ENCODE measurements around the gene SERTAD3. TPM values are rescaled to one million over a fixed set of nuclear protein-coding genes. Genes with fewer than 3 reads are reported as not detected.
"Not testable (repeated sequence)": the region's sequence is repeated elsewhere in the genome, so short reads cannot be mapped to it uniquely, and the experiment has no call there.

Gene SERTAD3, protein sequence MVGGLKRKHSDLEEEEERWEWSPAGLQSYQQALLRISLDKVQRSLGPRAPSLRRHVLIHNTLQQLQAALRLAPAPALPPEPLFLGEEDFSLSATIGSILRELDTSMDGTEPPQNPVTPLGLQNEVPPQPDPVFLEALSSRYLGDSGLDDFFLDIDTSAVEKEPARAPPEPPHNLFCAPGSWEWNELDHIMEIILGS
- polyA plus RNA-seq (ENCODE audit: insufficient read depth in 1 of 5, insufficient read length in 5 of 5, low replicate concordance in 1 of 5): 10 to 100 TPM; 23.6 to 39.5 (median 30.7) TPM
- long read RNA-seq, donor 1, transcript SERTAD3-201 (2 exons, 1,734 nt): major isoform, 15 of 17 reads
- long read RNA-seq, donor 1, partial matches to known transcripts: 0 of 17 reads
- long read RNA-seq, donor 1, other reads (novel, unspliced or antisense): 0 of 17 reads
- long read RNA-seq, donor 2, transcript SERTAD3-201 (2 exons, 1,734 nt): major isoform, 10 of 10 reads
- long read RNA-seq, donor 2, partial matches to known transcripts: 0 of 10 reads
- long read RNA-seq, donor 2, other reads (novel, unspliced or antisense): 0 of 10 reads
- long read RNA-seq, donor 3, transcript SERTAD3-201 (2 exons, 1,734 nt): major isoform, 15 of 15 reads
- long read RNA-seq, donor 3, partial matches to known transcripts: 0 of 15 reads
- long read RNA-seq, donor 3, other reads (novel, unspliced or antisense): 0 of 15 reads
- long read RNA-seq, donor 4, partial matches to known transcripts: 0 of 3 reads
- long read RNA-seq, donor 4, other reads (novel, unspliced or antisense): 0 of 3 reads
- long read RNA-seq, donor 5, transcript SERTAD3-201 (2 exons, 1,734 nt): major isoform, 13 of 13 reads
- long read RNA-seq, donor 5, partial matches to known transcripts: 0 of 13 reads
- long read RNA-seq, donor 5, other reads (novel, unspliced or antisense): 0 of 13 reads
- long read RNA-seq, donor 6, transcript SERTAD3-201 (2 exons, 1,734 nt): major isoform, 11 of 12 reads
- long read RNA-seq, donor 6, partial matches to known transcripts: 0 of 12 reads
- long read RNA-seq, donor 6, other reads (novel, unspliced or antisense): 0 of 12 reads
- long read RNA-seq, donor 7, transcript SERTAD3-201 (2 exons, 1,734 nt): major isoform, 11 of 11 reads
- long read RNA-seq, donor 7, partial matches to known transcripts: 0 of 11 reads
- long read RNA-seq, donor 7, other reads (novel, unspliced or antisense): 0 of 11 reads
- long read RNA-seq, donor 8, partial matches to known transcripts: 0 of 4 reads
- long read RNA-seq, donor 8, other reads (novel, unspliced or antisense): 0 of 4 reads

DNA sequence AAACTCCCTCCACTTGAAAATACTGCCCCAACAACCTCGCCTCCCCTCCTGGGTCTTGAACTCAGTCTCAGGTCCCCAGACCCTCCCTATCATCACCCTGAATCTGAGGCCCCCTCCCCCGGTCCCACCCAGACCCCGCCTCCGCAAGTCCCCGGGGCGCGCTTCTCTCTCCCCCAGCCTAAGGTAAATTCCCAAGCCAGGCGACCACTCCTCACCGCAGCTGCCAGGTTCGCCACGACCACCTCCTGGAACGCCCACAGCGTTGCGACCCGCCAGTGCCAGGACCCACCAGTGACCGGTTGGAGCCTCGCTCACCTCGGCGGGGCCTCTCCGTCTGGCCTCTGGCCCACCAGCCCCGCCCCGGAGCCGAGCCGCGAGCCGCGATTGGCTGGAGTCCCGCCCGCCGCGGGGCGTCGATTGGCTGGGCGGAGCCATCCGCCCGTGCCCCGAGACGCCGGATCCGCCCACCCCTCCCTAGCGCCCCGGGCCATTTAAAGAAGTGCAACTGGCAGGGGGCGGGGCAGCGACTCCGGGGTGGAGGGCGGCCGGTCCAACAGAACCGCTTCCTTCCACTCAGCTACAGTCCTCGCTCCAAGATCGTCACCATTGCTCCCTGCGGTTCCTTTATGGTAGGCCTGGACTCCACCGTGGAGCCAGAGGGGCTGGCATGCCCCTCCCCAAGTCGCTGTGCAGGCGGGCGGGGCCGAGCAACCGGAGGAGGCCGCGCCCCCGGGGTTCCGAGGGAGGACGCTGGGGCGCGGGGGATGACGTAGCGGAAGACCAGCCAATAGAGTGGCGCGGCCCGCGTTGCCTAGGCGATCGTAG lies at the start of gene SERTAD3:
Gene SERTAD3 (minus strand): TSS at position 336 of the 825 bp plus-strand sequence. CDS start 2,255 bp downstream, outside the sequence.
- peak; percentile 98 to 99 for DNase-seq

DNA sequence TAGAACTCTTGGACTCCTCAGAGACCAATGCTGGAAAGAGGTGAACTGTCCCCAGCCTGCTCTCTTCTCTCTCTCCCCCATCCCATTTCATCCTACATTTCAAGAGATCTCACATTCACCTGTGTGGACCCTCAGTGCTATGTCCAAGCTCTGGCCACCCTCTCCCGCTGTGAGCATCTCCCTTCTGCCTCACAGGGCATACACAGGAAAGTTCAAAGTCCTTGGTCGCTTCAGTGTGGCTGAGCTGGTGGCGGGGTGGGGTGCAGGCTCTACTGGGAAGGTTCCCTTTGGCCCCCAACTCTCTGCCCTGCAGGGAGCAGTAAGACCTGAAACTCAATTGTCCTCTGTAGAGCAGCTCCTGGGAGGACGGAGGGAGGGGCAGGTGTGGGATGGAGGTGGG lies 49.6 kb upstream of the SERTAD3 start:
- no peak for DNase-seq

DNA sequence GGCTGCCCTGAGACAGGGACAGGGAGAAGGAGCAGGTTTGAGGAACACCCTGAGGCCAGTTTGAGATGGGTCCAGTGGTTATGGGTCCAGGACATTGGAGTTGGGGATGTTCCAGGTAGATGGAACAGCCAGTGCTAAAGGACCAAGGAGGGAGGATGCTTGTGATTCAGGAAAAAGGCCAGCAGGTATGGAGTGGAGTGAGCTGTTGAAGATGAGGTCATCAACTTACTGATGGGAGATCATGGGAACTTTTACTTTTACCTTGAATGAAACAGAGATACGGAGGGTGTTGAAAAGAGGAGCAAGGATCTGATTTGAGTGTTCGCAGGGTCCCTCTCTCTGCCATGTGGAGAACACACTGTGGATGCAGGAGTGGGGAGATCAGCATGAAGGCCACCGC lies 48.1 kb upstream of the SERTAD3 start:
- DNase-seq: no peak

DNA sequence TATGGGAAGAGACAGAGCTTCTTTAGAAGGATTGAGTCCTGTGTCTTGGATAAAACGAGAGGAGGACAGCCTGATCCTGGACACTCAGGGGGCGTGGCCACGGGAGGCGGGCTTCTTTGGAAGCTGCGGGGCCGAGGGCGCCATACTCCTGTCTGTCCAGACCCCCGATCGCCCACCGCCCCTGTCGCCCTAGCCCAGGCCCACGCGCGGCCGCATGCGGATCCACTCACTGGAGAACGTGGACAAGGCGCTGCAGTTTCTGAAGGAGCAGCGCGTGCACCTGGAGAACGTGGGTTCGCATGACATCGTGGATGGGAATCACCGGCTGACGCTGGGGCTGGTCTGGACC lies 45.7 kb upstream of the SERTAD3 start:
- DNase-seq: no peak

DNA sequence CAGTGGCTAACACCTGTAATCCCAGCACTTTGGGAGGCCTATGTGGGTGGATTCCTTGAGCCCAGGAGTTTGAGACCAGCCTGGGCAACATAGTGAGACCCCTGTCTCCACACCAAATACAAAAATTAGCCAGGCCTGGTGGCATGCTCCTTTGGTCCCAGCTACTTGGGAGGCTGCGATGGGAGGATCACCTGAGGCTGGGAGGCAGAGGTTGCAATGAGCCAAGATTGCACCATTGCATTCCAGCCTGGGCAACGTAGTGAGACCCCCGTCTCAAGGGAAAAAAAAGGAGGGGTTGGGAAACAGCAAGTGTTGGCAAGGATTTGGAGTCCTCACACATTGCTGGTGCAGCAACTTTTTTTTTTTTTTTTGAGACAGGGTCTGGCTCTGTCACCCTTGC lies 41.9 kb upstream of the SERTAD3 start:
- no peak for DNase-seq

DNA sequence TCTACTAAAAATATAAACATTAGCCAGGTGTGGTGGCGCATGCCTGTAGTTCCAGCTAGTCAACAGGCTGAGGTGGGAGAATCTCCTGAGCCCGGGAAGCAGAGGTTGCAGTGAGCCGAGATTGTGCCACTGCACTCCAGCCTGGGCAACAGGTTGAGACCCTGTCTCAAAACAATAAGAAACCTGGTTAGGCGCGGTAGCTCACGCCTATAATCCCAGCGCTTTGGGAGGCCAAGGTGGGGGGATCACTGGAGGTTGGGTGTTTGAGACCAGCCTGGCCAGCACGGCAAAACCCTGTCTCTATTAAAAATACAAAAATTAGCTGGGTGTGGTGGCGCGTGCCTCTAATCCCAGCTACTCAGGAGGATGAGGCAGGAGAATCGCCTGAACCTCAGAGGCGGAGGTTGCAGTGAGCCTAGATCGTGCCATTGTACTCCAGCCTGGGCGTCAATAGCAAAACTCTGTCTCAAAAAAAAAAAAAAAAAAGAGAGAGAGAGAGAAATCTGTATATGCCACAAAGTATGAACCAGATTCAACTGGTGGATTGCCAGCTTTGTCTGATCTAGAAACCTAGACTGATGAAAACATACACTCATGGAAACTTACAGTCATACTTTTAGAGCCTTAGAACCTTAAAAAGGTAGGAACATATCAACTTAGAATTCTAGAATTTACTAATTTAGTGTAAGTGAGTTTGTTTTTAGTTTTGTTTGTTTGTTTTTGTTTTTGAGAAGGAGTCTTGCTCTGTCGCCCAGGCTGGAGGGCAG lies 31.9 kb upstream of the SERTAD3 start:
- not testable (repeated sequence) for DNase-seq

DNA sequence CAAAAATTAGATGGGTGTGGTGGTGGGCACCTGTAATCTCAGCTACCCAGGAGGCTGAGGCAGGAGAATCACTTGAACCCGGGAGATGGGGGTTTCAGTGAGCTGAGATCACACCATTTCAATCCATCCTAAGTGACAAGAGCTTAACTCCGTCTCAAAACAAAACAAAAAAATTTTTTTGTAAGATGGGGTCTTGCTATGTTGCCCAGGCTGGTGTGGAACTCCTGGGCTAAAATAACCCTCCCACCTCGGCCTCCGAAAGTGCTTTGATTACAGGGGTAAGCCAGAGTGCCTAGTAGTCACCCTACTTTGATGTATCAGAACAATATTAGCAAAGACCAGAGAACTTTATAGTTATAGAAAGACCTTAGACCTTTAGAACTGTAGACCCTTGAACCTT lies 30.6 kb upstream of the SERTAD3 start:
- DNase-seq: no peak

DNA sequence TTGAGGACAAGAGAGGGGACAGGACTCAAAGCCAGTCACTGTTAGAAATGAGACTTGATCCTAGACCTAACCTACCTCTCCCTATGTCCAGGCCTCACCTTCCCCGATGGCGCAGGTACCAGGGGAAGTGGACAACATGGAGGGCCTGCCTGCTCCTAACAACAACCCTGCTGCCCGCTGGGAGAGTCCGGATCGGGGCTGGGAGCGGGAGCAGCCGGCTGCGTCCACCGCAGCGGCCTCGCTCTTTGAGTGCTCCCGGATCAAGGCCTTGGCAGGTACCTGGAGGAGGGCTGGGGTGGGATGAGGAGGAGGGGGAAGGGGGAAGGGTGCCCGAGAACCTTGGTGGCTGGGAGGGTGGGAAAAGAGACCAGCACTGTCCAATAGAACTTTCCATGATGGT lies 28.4 kb upstream of the SERTAD3 start:
- no peak for DNase-seq

DNA sequence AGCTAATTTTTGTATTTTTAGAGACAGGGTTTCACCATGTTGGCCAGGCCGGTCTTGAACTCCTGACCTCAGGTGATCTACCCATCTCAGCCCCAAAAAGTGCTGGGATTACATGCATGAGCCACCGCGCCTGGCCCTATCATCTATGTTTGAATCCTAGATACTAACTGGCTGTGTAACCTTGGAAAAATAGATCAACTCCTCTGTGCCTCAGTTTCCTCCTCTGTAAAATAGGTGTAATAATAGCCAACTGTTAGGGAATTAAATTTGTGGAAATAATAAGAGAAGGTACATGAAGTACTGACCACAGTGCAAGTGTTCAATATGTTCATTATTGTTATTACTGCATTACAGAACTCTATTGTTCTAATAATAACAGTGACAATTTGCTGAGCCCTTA lies 27.0 kb upstream of the SERTAD3 start:
- DNase-seq: no peak

DNA sequence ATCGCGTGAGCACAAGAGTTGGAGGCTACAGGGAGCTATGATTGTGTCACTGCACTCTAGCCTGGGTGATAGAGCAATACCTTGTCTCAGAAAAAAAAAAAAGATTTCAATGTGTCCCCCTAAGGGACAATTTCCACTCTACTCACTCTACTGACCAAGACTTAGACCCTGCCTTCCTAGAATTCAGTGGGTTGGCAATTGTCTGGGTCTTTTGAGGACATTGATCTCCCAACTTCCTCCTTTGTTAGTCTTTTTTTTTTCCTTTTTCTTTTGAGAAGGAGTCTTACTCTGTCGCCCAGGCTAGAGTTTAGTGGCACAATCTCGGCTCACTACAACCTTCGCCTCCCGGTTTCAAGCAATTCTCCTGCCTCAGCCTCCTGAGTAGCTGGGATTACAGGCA lies 24.9 kb upstream of the SERTAD3 start:
- no peak for DNase-seq

DNA sequence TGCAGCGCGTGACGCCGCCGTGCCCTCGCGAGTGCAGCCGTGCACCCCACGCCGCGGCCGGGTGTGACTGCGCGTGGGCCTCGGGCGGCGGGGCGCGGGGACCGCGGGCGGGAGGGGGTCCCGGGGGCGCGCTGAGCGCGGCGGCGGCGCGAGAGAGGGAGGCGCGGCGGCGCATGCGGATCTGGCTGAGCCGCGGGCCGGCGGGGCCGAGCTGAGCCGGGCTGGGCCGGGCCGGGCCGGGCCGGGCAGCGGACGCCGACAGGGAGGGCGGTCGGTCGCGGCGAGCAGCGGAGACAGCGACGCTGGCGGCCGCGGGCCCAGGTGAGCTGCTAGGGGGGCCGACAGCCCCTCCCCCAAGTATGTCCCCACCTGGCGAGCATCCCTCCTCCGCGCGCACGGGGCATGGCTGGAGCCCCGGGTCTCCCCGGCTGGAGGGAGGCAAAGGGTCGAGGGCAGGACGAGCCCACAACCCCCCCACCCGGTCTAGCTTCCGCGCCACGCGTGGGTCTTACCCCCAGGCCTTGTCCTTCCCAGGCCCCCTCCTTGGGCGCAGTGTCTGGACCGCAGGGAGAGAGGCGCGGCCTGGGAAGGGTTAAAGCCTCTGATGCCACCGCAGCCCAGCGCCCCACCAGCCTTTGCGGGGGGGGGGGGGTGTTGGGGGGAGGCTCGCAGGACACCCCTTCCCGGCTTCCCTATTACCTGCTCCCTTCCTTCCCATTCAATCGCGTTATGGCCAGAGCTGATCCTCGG lies 23.0 kb upstream of the SERTAD3 start, which contains the start of gene SPTBN4:
Gene SPTBN4 (plus strand): TSS at position 17 of the 750 bp plus-strand sequence. CDS start 5,621 bp downstream, outside the sequence.
- DNase-seq: peak in 1 of 2 donors; percentile 2

DNA sequence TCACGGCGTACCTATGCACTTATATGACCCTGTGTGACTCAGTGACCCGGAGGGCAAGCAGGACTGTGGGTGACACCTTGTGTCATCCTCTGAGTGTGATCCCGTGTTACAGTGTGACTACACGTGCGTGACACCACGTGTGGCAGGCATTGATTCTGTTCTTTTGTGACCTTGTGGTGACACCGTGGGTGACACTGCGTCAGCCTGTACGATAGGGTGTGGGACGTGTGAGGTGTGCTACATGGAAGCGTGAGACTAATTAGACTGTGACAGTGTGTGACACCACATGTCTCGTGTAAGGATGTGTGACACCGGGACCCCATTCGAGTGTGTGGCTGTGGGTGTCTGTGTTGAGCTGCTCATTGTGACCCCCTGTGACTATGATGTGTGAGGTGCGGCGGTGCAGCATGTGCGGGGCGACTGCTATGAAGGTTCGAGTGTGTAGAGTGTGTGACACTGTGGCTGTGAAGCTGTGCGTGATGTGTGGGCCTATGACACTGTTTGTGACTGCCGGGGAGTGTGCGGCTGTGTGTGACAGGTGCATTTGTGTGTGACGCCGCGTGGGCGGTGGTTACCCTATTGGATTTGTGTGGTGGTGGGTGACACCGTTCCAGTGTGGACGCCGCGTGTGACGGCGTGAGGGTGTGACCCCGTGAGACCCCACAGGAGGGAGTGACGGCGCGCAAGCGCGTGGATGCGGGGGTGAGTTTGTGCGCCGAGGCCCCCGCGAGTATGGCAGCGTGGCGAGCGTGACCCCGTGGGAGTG lies 22.3 kb upstream of the SERTAD3 start:
- DNase-seq: no peak

DNA sequence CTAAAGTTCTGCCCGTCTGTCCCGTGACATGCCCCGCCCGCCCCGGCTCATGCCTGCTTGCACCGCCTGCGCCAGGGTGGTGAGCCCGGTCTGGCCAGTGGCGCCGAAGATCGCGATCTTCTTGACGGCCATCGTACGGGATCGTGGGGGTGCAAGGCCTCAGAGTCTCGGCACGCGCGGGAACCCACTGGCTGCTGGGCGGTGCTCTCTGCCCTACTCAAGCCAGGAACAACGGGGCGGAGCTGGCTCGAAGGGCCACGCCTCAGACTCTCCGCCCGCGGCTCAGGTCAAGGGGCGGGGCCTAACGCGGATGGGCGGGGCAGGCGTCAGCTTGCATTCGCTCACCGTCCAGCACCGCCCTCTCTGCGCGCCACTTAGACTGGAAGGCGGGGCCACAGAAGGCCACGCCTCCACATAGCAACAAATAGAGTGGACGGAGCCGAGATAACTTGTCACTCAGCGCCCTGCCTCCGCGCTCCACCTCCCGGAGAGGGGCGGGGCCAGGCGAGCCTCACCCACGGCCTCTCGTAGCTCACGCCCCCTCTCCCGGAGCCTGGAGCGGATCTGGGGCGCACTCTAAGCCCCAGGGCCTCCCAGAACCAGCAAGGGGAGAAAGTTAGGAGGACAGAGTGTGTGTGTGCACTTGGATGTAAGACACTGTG lies 21.6 kb upstream of the SERTAD3 start, which contains the start of gene BLVRB:
Gene BLVRB (minus strand): TSS at position 189 of the 662 bp plus-strand sequence. CDS start 57 bp downstream, at position 132.
- DNase-seq: peak; percentile 99 to 100

DNA sequence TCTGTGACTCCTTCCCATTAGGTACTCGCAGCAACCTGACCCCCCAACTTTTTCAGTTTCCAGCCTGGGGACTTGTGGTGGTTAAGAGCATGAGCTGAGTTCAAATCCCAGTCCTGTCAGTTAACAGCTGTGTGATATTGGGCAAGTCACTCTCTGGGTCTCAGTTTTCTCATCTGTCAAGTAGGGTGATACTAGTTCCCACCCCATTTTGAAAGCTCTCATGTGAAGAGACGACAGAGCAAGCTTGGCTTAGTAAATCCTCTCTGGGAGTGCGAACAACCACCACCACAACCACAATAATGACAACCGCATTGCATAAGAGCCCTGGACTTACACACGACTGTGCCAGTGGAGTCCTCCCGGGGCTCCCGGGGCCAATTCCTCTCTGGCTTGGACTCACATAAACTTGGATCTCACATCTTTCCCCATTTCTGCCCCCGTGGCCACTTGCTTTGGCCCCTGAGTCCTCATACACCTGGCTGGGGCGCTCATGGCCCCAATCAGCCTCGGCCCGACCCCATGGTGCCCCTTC lies 21.0 kb upstream of the SERTAD3 start:
- peak in 1 of 2 donors; percentile 40 for DNase-seq

DNA sequence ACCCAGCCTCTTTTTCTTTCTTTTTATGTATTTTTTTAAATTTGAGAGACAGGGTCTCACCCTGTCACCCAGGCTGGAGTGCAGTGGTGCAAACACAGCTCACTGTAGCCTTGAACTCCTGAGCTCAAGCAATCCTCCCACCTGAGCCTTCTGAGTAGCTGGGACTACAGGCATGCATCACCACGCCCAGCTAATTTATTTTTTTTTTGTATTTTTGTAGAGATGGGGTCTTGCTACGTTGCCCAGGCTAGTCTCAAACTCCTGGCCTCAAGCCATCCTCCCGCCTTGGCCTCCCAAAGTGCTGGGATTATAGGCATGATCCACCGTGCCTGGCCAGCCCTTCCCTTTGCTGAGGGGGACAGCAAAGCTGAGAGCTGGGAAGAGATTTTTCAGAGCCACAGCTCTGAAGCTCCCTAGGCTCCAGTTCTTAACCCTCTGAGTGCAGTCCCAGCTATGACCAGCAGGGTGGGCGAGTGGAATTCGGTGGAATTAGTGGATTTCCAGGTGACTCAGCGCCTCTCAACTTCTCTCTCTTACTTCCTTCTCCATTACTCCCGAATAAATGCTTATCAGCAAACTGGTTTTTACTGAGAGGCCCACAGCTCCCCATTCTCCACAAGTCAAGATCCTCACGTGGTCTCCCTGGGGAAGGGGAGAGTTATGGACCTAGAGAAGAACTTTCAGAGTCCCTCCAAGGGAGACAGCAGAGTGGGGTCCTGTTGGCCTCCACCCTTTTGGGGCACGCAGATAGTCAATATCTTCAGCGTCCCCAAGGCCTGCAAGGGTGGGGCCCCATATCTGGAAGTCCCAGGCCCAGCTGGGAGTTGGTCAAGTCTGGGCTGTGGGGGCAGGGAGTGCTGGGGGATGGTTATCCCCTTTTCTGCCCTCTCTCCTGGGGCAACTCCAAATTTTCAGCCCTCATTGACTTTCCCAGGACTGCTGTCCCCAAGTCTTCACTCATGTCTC lies 20.2 kb upstream of the SERTAD3 start:
- DNase-seq: peak; percentile 60 to 72

DNA sequence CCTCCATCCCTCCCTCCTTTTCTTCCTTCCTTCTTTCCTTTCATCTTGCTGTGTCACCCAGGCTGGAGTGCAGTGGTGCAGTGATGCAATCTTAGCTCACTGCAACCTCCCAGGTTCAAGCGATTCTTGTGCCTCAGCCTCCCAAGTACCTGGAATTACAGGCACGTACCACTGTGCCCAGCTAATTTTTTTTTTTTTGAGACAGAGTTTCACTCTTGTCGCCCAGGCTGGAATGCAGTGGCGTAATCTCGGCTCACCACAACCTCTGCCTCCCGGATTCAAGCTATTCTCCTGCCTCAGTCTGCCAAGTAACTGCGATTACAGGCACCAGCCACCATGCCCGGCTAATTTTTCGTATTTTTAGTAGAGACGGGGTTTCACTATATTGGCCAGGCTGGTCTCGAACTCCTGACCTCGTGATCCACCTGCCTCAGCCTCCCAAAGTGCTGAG lies 19.5 kb upstream of the SERTAD3 start:
- not testable (repeated sequence) for DNase-seq

Data from right lung (tissue), 10 donors.